Astrocyte (in vitro differentiated cells and primary cell): ENCODE data around the gene PSME3IP1.

Experiments
- EZH2 ChIP-seq: IDR thresholded peaks from 2 replicates; pipeline ENCODE4 v1.6.1; 2012; ENCODE audit warnings: mild to moderate bottlenecking, low read length, inconsistent platforms; ENCODE audit not compliant: insufficient read depth
- TF ChIP-seq, protein P1 (sequence below): IDR thresholded peaks from 2 replicates; pipeline ENCODE4 v1.5.1; 2011; ENCODE audit warnings: low read depth, mild to moderate bottlenecking, inconsistent platforms, low read length, moderate library complexity; ENCODE audit not compliant: insufficient read depth

DNA sequence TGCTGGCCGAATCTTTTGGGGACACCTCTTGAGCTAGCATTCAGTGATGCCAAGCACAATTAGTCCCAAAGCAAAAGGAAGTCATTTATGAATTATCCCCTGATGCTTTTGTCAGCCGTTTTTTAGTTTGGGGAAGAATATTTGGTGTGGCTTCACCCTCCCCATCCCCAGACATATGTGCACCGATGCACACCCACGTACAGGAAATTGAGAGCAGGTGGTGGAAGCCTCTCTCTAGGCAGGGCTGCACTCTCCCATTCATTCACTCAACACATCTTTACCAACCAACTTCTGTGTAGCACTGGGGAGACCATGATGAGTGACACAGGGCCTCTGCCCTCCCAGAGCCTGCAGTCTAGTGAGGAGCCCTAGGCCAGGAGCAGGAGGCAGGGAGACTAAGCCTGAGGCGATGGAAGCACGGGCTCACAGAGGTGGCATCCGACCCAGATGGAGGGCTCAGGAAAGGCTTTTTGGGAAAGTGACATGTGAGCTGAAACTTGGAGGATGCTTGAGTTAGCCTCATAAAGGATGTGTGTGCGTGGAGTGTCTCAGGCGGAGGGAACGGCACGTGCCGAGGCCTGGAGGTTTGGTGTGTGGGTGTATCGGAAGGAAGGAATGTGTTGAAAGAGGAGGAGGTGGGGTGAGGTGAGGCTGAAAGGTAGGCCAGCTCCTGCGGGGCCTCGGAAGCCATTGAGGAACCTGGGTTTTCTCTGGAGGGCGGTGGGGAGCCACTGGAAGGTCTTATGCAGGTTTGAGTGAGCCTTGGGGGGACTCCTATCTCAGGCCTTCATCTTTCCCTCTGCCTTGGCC lies 43.8 kb downstream of the PSME3IP1 start:
- TF ChIP-seq, protein P1, sequence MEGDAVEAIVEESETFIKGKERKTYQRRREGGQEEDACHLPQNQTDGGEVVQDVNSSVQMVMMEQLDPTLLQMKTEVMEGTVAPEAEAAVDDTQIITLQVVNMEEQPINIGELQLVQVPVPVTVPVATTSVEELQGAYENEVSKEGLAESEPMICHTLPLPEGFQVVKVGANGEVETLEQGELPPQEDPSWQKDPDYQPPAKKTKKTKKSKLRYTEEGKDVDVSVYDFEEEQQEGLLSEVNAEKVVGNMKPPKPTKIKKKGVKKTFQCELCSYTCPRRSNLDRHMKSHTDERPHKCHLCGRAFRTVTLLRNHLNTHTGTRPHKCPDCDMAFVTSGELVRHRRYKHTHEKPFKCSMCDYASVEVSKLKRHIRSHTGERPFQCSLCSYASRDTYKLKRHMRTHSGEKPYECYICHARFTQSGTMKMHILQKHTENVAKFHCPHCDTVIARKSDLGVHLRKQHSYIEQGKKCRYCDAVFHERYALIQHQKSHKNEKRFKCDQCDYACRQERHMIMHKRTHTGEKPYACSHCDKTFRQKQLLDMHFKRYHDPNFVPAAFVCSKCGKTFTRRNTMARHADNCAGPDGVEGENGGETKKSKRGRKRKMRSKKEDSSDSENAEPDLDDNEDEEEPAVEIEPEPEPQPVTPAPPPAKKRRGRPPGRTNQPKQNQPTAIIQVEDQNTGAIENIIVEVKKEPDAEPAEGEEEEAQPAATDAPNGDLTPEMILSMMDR, result no peak
- TF ChIP-seq EZH2, result no peak
